Progenitor cell of endocrine pancreas (in vitro differentiated cells): ENCODE results near the gene FBXW7. TPM values are rescaled to one million over a fixed set of nuclear protein-coding genes. Genes with fewer than 3 reads are reported as not detected.

Source experiments
- DNase-seq: peaks from one replicate; pipeline ENCODE4 v3.0.0; 2021; ENCODE audit warnings: low spot score; ENCODE audit not compliant: unreplicated experiment
- H3K27ac Mint-ChIP-seq: 2 replicates; pipeline ENCODE4 v1.8.0; 2021; ENCODE audit warnings: mild to moderate bottlenecking, moderate library complexity, mixed read lengths
- H3K27me3 Mint-ChIP-seq: 2 replicates; pipeline ENCODE4 v1.8.0; 2021; ENCODE audit warnings: mixed read lengths
- H3K36me3 Mint-ChIP-seq: 2 replicates; pipeline ENCODE4 v1.8.0; 2022; ENCODE audit warnings: mixed read lengths; ENCODE audit not compliant: insufficient read depth
- H3K4me1 Mint-ChIP-seq: 2 replicates; pipeline ENCODE4 v1.8.0; 2021; ENCODE audit warnings: low read depth, mixed read lengths
- H3K4me3 Mint-ChIP-seq: 2 replicates; pipeline ENCODE4 v1.8.0; 2021; ENCODE audit warnings: low read depth, mild to moderate bottlenecking, moderate library complexity, mixed read lengths
- H3K9me3 Mint-ChIP-seq: 2 replicates; pipeline ENCODE4 v1.8.0; 2021; ENCODE audit warnings: low read depth, mixed read lengths
- total RNA-seq: library from RNA; stranded (reverse); gene quantifications from 2 replicates; pipeline ENCODE4 v1.2.1, GENCODE V29; 2021
- TF ChIP-seq, protein P1 (sequence below): fragments of 200-600 bp; sonication (generic); IDR thresholded peaks from one replicate; pipeline ENCODE4 v1.5.0; 2021; ENCODE audit warnings: antibody characterized with exemption, mild to moderate bottlenecking; ENCODE audit not compliant: unreplicated experiment

Gene FBXW7
- total RNA-seq, 1 donor from 2014 or later = 52.1 TPM

DNA sequence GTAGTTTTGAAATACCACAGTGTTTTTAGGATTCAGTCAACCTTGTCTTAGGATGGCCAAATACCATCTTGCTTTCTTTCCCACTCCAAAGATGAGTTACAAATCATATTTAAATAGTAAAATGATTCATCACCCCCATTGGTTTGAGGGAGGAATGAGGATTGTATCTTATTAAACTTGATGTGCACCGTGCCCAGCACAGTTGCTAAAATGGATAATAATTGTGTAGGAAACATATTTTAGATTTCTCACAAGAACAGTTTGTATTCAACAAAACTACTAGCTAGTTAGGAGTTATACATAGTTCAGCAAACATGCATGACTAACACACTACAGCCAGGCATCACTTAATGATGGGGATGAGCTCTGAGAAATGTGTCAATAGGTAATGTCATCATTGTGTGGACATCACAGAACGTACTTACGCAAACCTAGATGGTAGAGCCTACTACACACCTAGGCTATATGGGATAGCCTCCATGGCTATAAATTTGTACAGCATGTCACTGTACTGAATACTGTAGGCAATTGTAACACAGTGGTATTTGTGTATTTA, 245.4 kb downstream of the FBXW7 start:
- H3K36me3 Mint-ChIP-seq = no peaks in the 10 kb centered on the region
- peaks cover 1% of the 10 kb centered on the region for H3K4me1 Mint-ChIP-seq
- no peaks in the 10 kb centered on the region for H3K9me3 Mint-ChIP-seq
- TF ChIP-seq, protein P1, sequence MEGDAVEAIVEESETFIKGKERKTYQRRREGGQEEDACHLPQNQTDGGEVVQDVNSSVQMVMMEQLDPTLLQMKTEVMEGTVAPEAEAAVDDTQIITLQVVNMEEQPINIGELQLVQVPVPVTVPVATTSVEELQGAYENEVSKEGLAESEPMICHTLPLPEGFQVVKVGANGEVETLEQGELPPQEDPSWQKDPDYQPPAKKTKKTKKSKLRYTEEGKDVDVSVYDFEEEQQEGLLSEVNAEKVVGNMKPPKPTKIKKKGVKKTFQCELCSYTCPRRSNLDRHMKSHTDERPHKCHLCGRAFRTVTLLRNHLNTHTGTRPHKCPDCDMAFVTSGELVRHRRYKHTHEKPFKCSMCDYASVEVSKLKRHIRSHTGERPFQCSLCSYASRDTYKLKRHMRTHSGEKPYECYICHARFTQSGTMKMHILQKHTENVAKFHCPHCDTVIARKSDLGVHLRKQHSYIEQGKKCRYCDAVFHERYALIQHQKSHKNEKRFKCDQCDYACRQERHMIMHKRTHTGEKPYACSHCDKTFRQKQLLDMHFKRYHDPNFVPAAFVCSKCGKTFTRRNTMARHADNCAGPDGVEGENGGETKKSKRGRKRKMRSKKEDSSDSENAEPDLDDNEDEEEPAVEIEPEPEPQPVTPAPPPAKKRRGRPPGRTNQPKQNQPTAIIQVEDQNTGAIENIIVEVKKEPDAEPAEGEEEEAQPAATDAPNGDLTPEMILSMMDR = no peak
- no peak overlapping the region for H3K27ac Mint-ChIP-seq
- no peak for DNase-seq
- H3K4me3 Mint-ChIP-seq = no peak overlapping the region
- peaks cover 4% of the 10 kb centered on the region for H3K27me3 Mint-ChIP-seq

DNA sequence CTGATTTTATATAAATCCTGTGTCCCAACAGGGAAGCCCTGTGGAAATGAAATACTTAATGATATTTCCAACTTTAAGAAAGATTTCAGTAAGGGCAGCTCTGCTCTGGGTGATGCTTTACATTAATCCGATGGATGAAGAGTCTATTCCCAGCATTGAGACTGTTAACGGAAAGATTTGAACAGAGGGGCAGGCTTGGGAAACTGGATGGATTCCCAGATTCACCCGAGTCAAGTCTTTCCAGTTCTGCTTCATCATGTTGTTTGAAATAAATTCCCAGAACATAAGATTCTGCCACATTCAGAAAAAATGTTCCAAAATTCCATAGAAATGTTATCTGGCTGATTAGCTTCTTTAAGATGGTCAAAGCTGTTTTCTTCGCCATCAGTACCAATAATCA, 246.0 kb downstream of the FBXW7 start:
- TF ChIP-seq, protein P1 = no peak

DNA sequence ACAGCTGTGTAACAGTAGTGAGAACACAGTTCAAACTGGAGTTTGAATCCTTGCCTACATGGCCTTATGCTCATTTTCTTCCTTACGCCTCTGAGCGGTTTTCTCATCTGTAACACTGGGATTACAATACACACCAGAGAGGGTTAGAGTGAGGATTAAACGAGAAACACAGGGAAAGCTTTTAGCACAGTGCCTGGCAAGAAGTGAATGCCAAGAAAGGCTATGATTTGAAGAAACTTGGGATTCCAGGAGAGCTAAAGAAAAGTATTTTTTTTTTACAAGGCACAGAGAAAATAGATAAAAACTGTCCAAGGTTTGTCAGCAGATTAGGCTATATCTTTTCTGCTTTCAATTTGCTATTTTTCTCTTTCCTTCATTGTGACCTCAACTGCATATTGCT, 246.4 kb downstream of the FBXW7 start:
- TF ChIP-seq, protein P1 = no peak
- H3K4me3 Mint-ChIP-seq = no peak overlapping the region
- H3K9me3 Mint-ChIP-seq = peaks cover under 1% of the 10 kb centered on the region
- H3K27me3 Mint-ChIP-seq = peaks cover 4% of the 10 kb centered on the region
- DNase-seq = no peak
- no peaks in the 10 kb centered on the region for H3K36me3 Mint-ChIP-seq
- no peak overlapping the region for H3K27ac Mint-ChIP-seq
- peaks cover 2% of the 10 kb centered on the region for H3K4me1 Mint-ChIP-seq

More for the DNA sequence above, 246.0 kb downstream of the FBXW7 start:
- no peaks in the 10 kb centered on the region for H3K36me3 Mint-ChIP-seq
- peaks cover 1% of the 10 kb centered on the region for H3K4me1 Mint-ChIP-seq
- peaks cover 4% of the 10 kb centered on the region for H3K27me3 Mint-ChIP-seq
- no peak overlapping the region for H3K4me3 Mint-ChIP-seq
- no peaks in the 10 kb centered on the region for H3K9me3 Mint-ChIP-seq
- no peak for DNase-seq
- H3K27ac Mint-ChIP-seq = no peak overlapping the region

DNA sequence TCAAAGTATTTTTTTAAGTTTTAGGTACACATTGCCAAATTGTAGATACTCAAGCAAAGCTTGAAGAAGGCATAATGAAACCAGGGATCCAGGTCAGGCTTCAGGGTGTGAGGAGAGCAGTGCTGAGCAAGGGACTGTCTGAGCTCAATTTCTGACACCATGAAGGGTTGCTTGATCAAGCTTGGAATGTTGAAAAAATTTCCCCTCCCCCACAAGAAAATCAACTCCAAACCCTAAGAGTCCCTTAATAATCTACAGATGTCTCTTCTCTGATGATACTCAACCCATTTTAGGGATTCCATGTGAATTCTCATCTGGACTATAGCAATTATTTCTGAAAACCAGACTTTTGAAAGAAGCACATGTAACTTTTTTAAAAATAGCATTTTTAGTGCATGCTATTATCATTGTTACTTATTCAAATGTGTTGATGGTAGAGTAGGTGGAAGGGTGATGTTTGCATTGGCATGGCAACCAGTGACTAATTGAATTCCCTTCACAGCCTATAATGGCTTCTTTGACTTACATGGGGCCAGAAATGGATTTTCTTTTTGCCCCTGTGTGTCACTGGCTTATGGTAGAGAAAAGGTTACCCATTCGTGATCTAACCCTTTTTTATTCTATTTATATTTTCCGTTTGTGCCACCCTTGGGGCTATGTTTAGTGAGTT, 252.0 kb downstream of the FBXW7 start:
- Mint-ChIP-seq H3K27ac (no peak overlapping the region), H3K27me3 (no peaks in the 10 kb centered on the region), H3K36me3 (no peaks in the 10 kb centered on the region), H3K4me3 (no peak overlapping the region), H3K4me1 (peaks cover 9% of the 10 kb centered on the region), H3K9me3 (peaks cover 5% of the 10 kb centered on the region)
- no peak for DNase-seq
- TF ChIP-seq, protein P1 = no peak

DNA sequence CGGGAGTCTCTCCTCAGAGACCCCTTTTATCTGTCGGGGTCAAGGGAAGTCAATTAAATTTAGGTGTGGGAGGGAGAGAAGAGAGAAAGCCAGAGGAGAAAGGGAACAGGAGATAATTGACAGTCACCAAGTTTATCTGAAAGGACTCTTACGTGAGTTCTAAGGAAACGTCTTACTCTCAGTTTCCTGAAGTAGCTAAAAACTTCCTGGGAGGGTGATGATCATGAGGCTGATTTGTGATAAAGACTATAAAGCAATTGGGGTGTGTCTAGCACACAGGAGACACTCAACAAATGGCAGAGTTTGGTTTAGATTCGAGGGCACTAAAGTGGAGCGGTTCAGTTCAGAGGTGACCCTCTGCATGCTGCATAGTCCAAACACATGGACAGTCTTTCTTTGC, 254.1 kb downstream of the FBXW7 start:
- no peak for DNase-seq
- H3K9me3 Mint-ChIP-seq = peaks cover 5% of the 10 kb centered on the region
- H3K4me1 Mint-ChIP-seq = peaks cover 19% of the 10 kb centered on the region
- no peaks in the 10 kb centered on the region for H3K27me3 Mint-ChIP-seq
- no peak overlapping the region for H3K27ac Mint-ChIP-seq
- H3K36me3 Mint-ChIP-seq = no peaks in the 10 kb centered on the region
- no peak overlapping the region for H3K4me3 Mint-ChIP-seq
- TF ChIP-seq, protein P1 = no peak
